Heart left ventricle (tissue), 16 donors: ENCODE data around the gene GPR50. TPM values are rescaled to one million over a fixed set of nuclear protein-coding genes. Genes with fewer than 3 reads are reported as not detected.
A peak's percentile ranks its signal among the peaks of the same experiment; 100 is the strongest.

Experiments
- ATAC-seq, 4 donors: fragments of 200-7000 bp; cut with Tn5 transposase; one replicate each; pipeline ENCODE4 v1.9.1; 2020 to 2022; ENCODE audit warnings: moderate library complexity in 4 of 4, mild to moderate bottlenecking in 3 of 4, moderate number of reproducible peaks in 1 of 4
- DNase-seq, 5 donors: peaks; one replicate each; pipeline ENCODE4 v3.0.0-alpha.2; 2020
- H3K27ac ChIP-seq, 12 donors: fragments of 200-600 bp; sonication (generic) in 4 of 12; one replicate each; pipeline versions ENCODE4 v1.5.0 to v1.8.0; 2016 to 2022; ENCODE audit warnings: mild to moderate bottlenecking in 2 of 12
- H3K27me3 ChIP-seq, 9 donors: fragments of 200-600 bp; sonication (generic) in 2 of 9; one replicate each; pipeline versions ENCODE4 v1.5.1 to v1.8.0; 2016 to 2022; ENCODE audit warnings: mild to moderate bottlenecking in 3 of 9
- H3K36me3 ChIP-seq, 9 donors: fragments of 200-600 bp; sonication (generic) in 2 of 9; one replicate each; pipeline versions ENCODE4 v1.5.0 to v1.8.0; 2018 to 2022; ENCODE audit warnings: mild to moderate bottlenecking in 2 of 9
- H3K4me1 ChIP-seq, 12 donors: fragments of 200-600 bp; sonication (generic) in 4 of 12; one replicate each; pipeline versions ENCODE4 v1.5.0 to v1.8.0; 2016 to 2022; ENCODE audit warnings: mild to moderate bottlenecking in 3 of 12
- H3K4me3 ChIP-seq, 12 donors: fragments of 200-600 bp; sonication (generic) in 4 of 12; one replicate each; pipeline versions ENCODE4 v1.5.0 to v1.8.0; 2017 to 2022; ENCODE audit warnings: mild to moderate bottlenecking in 9 of 12, moderate library complexity in 4 of 12
- H3K9me3 ChIP-seq, 12 donors: fragments of 200-600 bp; sonication (generic) in 4 of 12; one replicate each; pipeline versions ENCODE4 v1.5.0 to v1.8.0; 2016 to 2022; ENCODE audit warnings: mild to moderate bottlenecking in 1 of 12
- CTCF ChIP-seq, 12 donors: fragments of 200-600 bp; sonication (generic) in 4 of 12; IDR thresholded peaks; one replicate each; pipeline versions ENCODE4 v1.5.0 to v1.8.0; 2018 to 2022; ENCODE audit warnings: antibody characterized with exemption in 12 of 12, mild to moderate bottlenecking in 5 of 12
- POLR2A ChIP-seq, 2 donors: fragments of 450-650 bp; IDR thresholded peaks; one replicate each; pipeline ENCODE4 v1.6.1; 2017; ENCODE audit warnings: antibody characterized with exemption in 2 of 2, mild to moderate bottlenecking in 2 of 2, moderate library complexity in 2 of 2
- WGBS, 4 donors: extraction: QIAGEN DNeasy Blood & Tissue Kit in 2 of 4; methylation state at CpG; one replicate each; pipeline versions ENCODE4 v1.1.5 to v1.1.7; 2013 to 2018; 5-methylcytosine and 5-hydroxymethylcytosine counted together
- intact Hi-C, 10 donors: fragments of 100-400 bp; cut with DNase I; formaldehyde crosslinking; loops; one replicate each; pipeline versions ENCODE4 v1.11.1 to v1.14.2; 2022
- long read RNA-seq, 3 donors: library from polyadenylated mRNA; unstranded; transcript quantifications; one replicate each; pipeline ENCODE4 v2.0.0, GENCODE V29; 2020 to 2021
- polyA plus RNA-seq, 2 donors: library from polyadenylated mRNA; stranded (reverse); fragments of 200-250 nt; gene quantifications; one replicate each; pipeline ENCODE4 v1.2.3, GENCODE V29; 2013
- total RNA-seq, 9 donors: library from RNA; depleted of rRNA in 2 of 9; stranded (reverse); fragments of >200 nt in 2 of 9; fragmentation: NEBNext Ultra II Directional in 3 of 9; extraction: Animal tissue kit (Norgen Biotek cat#: 25700) in 3 of 9; gene quantifications; one replicate each; pipeline versions ENCODE4 v1.1.0 to v1.2.4, GENCODE V29; 2016 to 2023
- donor health status: ischemic (EF 13 %, LVEDD 7.1; RV severe dilation, severe dysfunction).
- donor health status: healthy with polysubstance abuse.
- donor health status: DM: no; HTN: yes; CAD: no.
- donor health status: DM: no; HTN: no; CAD: no.
- donor health status: ischemic (EF 25% LVEDD 6.9; RV normal size, moderate dysfunction).
- donor health status: ischemic (EF 25% LVEDD 5.7; RV mildly dilated, moderate dysfunction).
- donor health status: healthy.
- donor health status: DM: yes; HTN: yes; CAD: no.
- donor health status: ischemic (EF 35%, LVEDD 5.7; RV mildly dilated, moderate dysfunction).
- donor health status: nonischemic (EF 11% LVEDD 7.7; RV severe dilation, severe dysfunction).
- donor health status: DM: yes; HTN: yes; CAD: no.
- donor health status: PGD.
- donor health status: ischemic (EF 29% LVEDD 5.4; RV normal size, mild dysfunction).
- donor health status: nonischemic (EF 23%, LVEDD 6.1; RV moderate dilation, normal function).

Gene GPR50
- total RNA-seq, result not detected
- not detected for polyA plus RNA-seq
- long read RNA-seq, donor 1, result 0 reads
- long read RNA-seq, donor 2, result 0 reads
- long read RNA-seq, donor 3, result 0 reads

GRCh38 chrX:151176231-151176750 is at the start of gene GPR50:
Gene GPR50 (plus strand): TSS chrX:151176584. CDS start chrX:151176722, 138 bp downstream.
- DNase-seq (no peak), ATAC-seq (no peak)
- TF ChIP-seq CTCF (IDR thresholded peaks at IDR 0.05), result no peak
- TF ChIP-seq POLR2A (IDR thresholded peaks at IDR 0.05), result no peak
- Histone ChIP-seq H3K9me3 (peaks cover 0 to 22% (median 0%) of the 10 kb centered on the region in 12 donors), H3K27ac (no peak within 1 kb of the TSS), H3K4me3 (peak within 1 kb of the TSS in 1 of 12 donors; percentile 13), H3K4me1 (peaks cover 0 to 10% (median 0%) of the 10 kb centered on the region in 12 donors), H3K36me3 (no peaks in the 10 kb centered on the region), H3K27me3 (peaks cover 0 to 81% (median 22%) of the 10 kb centered on the region in 9 donors)
- intact Hi-C loops, result no loop called here
- 62 to 63% (median 62%) methylated on average over 11 of the region's 11 CpGs for WGBS, 4 donors

GRCh38 chrX:151132531-151132930 is 43.9 kb upstream of the GPR50 start:
- DNase-seq (no peak), ATAC-seq (no peak)
- H3K4me3 ChIP-seq, result no peak overlapping the region
- 68 to 91% (median 77%) methylated on average over 2 of the region's 2 CpGs for WGBS, 4 donors
- H3K36me3 ChIP-seq, result no peaks in the 10 kb centered on the region
- H3K4me1 ChIP-seq, result no peaks in the 10 kb centered on the region
- H3K9me3 ChIP-seq, result no peaks in the 10 kb centered on the region
- TF ChIP-seq CTCF (IDR thresholded peaks at IDR 0.05) (no peak), POLR2A (IDR thresholded peaks at IDR 0.05) (no peak)
- intact Hi-C loops, result no loop called here
- H3K27ac ChIP-seq, result no peak overlapping the region
- peaks cover 0 to 3% (median 0%) of the 10 kb centered on the region in 9 donors for H3K27me3 ChIP-seq

GRCh38 chrX:151151665-151152267 is 24.6 kb upstream of the GPR50 start:
- 35 to 39% (median 37%) methylated on average over 8 of the region's 8 CpGs for WGBS, 4 donors
- H3K9me3 ChIP-seq, result no peaks in the 10 kb centered on the region
- intact Hi-C loops, result loop anchor here (2.0 to 10.0 kb wide), 9 partner anchors 203 to 1483 kb away; partner anchors contain the start of gene GABRQ (in 2 of the 10)
- TF ChIP-seq CTCF (IDR thresholded peaks at IDR 0.05), result peak; percentile 55 to 82 (median 70)
- TF ChIP-seq POLR2A (IDR thresholded peaks at IDR 0.05), result no peak
- ATAC-seq (peak in 3 of 4 donors; percentile 50 to 57 (median 56)), DNase-seq (peak in 1 of 5 donors; percentile 16)
- H3K4me1 ChIP-seq, result no peaks in the 10 kb centered on the region
- no peaks in the 10 kb centered on the region for H3K36me3 ChIP-seq
- peaks cover 0 to 54% (median 0%) of the 10 kb centered on the region in 9 donors for H3K27me3 ChIP-seq
- H3K4me3 ChIP-seq, result no peak overlapping the region
- no peak overlapping the region for H3K27ac ChIP-seq

- Histone ChIP-seq H3K4me1 (no peaks in the 10 kb centered on the region), H3K36me3 (no peaks in the 10 kb centered on the region), H3K27me3 (peaks cover 0 to 41% (median 0%) of the 10 kb centered on the region in 9 donors), H3K9me3 (no peaks in the 10 kb centered on the region), H3K4me3 (no peak overlapping the region), H3K27ac (no peak overlapping the region)
- TF ChIP-seq POLR2A (IDR thresholded peaks at IDR 0.05), result no peak
- peak in 3 of 12 donors; percentile 6 to 24 (median 7) for TF ChIP-seq CTCF (IDR thresholded peaks at IDR 0.05)
- DNase-seq, result no peak
- intact Hi-C loops, result loop anchor here (2.0 to 10.0 kb wide), 9 partner anchors 202 to 1482 kb away; partner anchors contain the start of gene GABRQ (in 2 of the 10)
- ATAC-seq, result no peak
- WGBS, 4 donors, result 8 to 50% (median 18%) methylated on average over 9 of the region's 9 CpGs
Observed at GRCh38 chrX:151153086-151153485, 23.3 kb upstream of the GPR50 start.
